GM19455 (cell line): Measurements from ENCODE around the gene INSR.
"Not testable (repeated sequence)": the region's sequence is repeated elsewhere in the genome, so short reads cannot be mapped to it uniquely, and the experiment has no call there.

Experiments
- ATAC-seq: cut with Tn5 transposase; IDR thresholded peaks from one replicate; pipeline ENCODE4 v1.9.1; 2021; ENCODE audit not compliant: unreplicated experiment

INSR gene

GRCh38 chr19:7104747-7105447 lies 189.3 kb downstream of the INSR start:
- no peak for ATAC-seq

GRCh38 chr19:7101498-7102253 lies 192.5 kb downstream of the INSR start:
- no peak for ATAC-seq

GRCh38 chr19:7099597-7099921 lies 194.7 kb downstream of the INSR start:
- no peak for ATAC-seq

- ATAC-seq, result peak; percentile 75
Observed at GRCh38 chr19:7098701-7099596, 195.3 kb downstream of the INSR start.

GRCh38 chr19:7098096-7098495 lies 196.1 kb downstream of the INSR start:
- ATAC-seq, result no peak

- no peak for ATAC-seq
Observed at GRCh38 chr19:7088999-7089398, 205.2 kb downstream of the INSR start.

- ATAC-seq, result no peak
Observed at GRCh38 chr19:7083076-7083956, 210.9 kb downstream of the INSR start.

- ATAC-seq, result no peak
Observed at GRCh38 chr19:7078008-7078407, 216.2 kb downstream of the INSR start.

GRCh38 chr19:7076151-7076550 lies 218.1 kb downstream of the INSR start:
- ATAC-seq, result no peak

- ATAC-seq, result no peak
Observed at GRCh38 chr19:7074705-7075282, 219.4 kb downstream of the INSR start.

- no peak for ATAC-seq
Observed at GRCh38 chr19:7072541-7072940, 221.7 kb downstream of the INSR start.

GRCh38 chr19:7069904-7070226 lies 224.3 kb downstream of the INSR start:
- no peak for ATAC-seq

GRCh38 chr19:7069042-7069903 lies 224.9 kb downstream of the INSR start, which contains the start of gene ZNF557:
TSS of gene ZNF557 (plus strand) at chr19:7069703. CDS start at chr19:7075075, 5,372 bp downstream.
- ATAC-seq, result peak; percentile 88

GRCh38 chr19:7068599-7068998 lies 225.6 kb downstream of the INSR start:
- ATAC-seq, result no peak

- no peak for ATAC-seq
Observed at GRCh38 chr19:7067716-7068115, 226.5 kb downstream of the INSR start.

- not testable (repeated sequence) for ATAC-seq
Observed at GRCh38 chr19:7067122-7067521, 227.1 kb downstream of the INSR start.

- ATAC-seq, result no peak
Observed at GRCh38 chr19:7063764-7064418, 230.3 kb downstream of the INSR start.

- ATAC-seq, result no peak
Observed at GRCh38 chr19:7063339-7063738, 230.9 kb downstream of the INSR start.
